Neural progenitor cell (in vitro differentiated cells): ENCODE results near the gene MAGI2. TPM values are rescaled to one million over a fixed set of nuclear protein-coding genes. Genes with fewer than 3 reads are reported as not detected.

Source experiments
- DNase-seq: peaks from one replicate; pipeline ENCODE4 v3.0.0-alpha.2; 2016; ENCODE audit warnings: low spot score
- H2AFZ ChIP-seq: fragments of 200-600 bp; sonication (generic); replicated peaks from 2 replicates; pipeline ENCODE4 v1.6.1; 2016; ENCODE audit warnings: antibody characterized with exemption
- H3F3A ChIP-seq: fragments of 200-600 bp; sonication (generic); 2 replicates; pipeline ENCODE4 v1.6.1; 2016; ENCODE audit warnings: antibody characterized with exemption, low read depth
- H3K27ac ChIP-seq: fragments of 200-600 bp; sonication (generic); 2 replicates; pipeline ENCODE4 v1.5.1; 2016; ENCODE audit warnings: mild to moderate bottlenecking
- H3K27me3 ChIP-seq: fragments of 200-600 bp; sonication (generic); 2 replicates; pipeline ENCODE4 v1.6.1; 2016; ENCODE audit warnings: mild to moderate bottlenecking, moderate library complexity
- H3K36me3 ChIP-seq: fragments of 200-600 bp; sonication (generic); 2 replicates; pipeline ENCODE4 v1.5.1; 2016
- H3K4me1 ChIP-seq: fragments of 200-600 bp; sonication (generic); 2 replicates; pipeline ENCODE4 v1.6.1; 2016; ENCODE audit warnings: mixed run types
- H3K4me2 ChIP-seq: fragments of 200-600 bp; sonication (generic); 2 replicates; pipeline ENCODE4 v1.6.1; 2016
- H3K4me3 ChIP-seq: fragments of 200-600 bp; sonication (generic); 2 replicates; pipeline ENCODE4 v1.5.1; 2016
- H3K79me2 ChIP-seq: fragments of 200-600 bp; sonication (generic); 2 replicates; pipeline ENCODE4 v1.6.1; 2016; ENCODE audit warnings: low read depth
- H3K9ac ChIP-seq: fragments of 200-600 bp; sonication (generic); 2 replicates; pipeline ENCODE4 v1.6.1; 2016
- H3K9me3 ChIP-seq: fragments of 200-600 bp; sonication (generic); 2 replicates; pipeline ENCODE4 v1.5.1; 2016; ENCODE audit warnings: low read depth
- H4K20me1 ChIP-seq: fragments of 200-600 bp; sonication (generic); 2 replicates; pipeline ENCODE4 v1.6.1; 2016; ENCODE audit warnings: low read depth
- H3K27ac Mint-ChIP-seq: 3 replicates; pipeline ENCODE4 v1.8.0; 2021; ENCODE audit warnings: mixed read lengths
- H3K27me3 Mint-ChIP-seq: 2 replicates; pipeline ENCODE4 v1.8.0; 2022; ENCODE audit warnings: low read depth, mild to moderate bottlenecking, inconsistent platforms, moderate library complexity, mixed read lengths; ENCODE audit not compliant: insufficient read depth
- H3K36me3 Mint-ChIP-seq: 3 replicates; pipeline ENCODE4 v1.8.0; 2021; ENCODE audit warnings: mixed read lengths
- H3K4me1 Mint-ChIP-seq: 3 replicates; pipeline ENCODE4 v1.8.0; 2021; ENCODE audit warnings: mixed read lengths
- H3K4me3 Mint-ChIP-seq: 3 replicates; pipeline ENCODE4 v1.8.0; 2021; ENCODE audit warnings: mild to moderate bottlenecking, moderate library complexity, mixed read lengths
- H3K9me3 Mint-ChIP-seq: 3 replicates; pipeline ENCODE4 v1.8.0; 2020; ENCODE audit warnings: mixed read lengths
- CTCF ChIP-seq: fragments of 200-600 bp; sonication (generic); IDR thresholded peaks from 2 replicates; pipeline ENCODE4 v1.5.1; 2017; ENCODE audit warnings: antibody characterized with exemption, mild to moderate bottlenecking
- EZH2 ChIP-seq: fragments of 200-600 bp; sonication (generic); IDR thresholded peaks from 2 replicates; pipeline ENCODE4 v1.6.1; 2017; ENCODE audit warnings: antibody characterized with exemption, mild to moderate bottlenecking, moderate library complexity
- EZH2phosphoT487 ChIP-seq: fragments of 200-600 bp; sonication (generic); IDR thresholded peaks from 2 replicates; pipeline ENCODE4 v1.6.1; 2017; ENCODE audit warnings: antibody characterized with exemption
- total RNA-seq: library from RNA; depleted of rRNA; stranded (reverse); fragments of >200 nt; gene quantifications from 2 replicates; pipeline ENCODE4 v1.2.3, GENCODE V29; 2015; ENCODE audit warnings: low replicate concordance

MAGI2 gene
- total RNA-seq, 1 donor from 2014 or later, result 5.8 TPM

GRCh38 chr7:78684201-78684600 lies 769.3 kb downstream of the MAGI2 start:
- Mint-ChIP-seq H3K4me1 (peaks cover 48% of the 10 kb centered on the region), H3K4me3 (no peak overlapping the region), H3K27me3 (no peaks in the 10 kb centered on the region), H3K9me3 (peaks cover 2% of the 10 kb centered on the region), H3K36me3 (no peaks in the 10 kb centered on the region), H3K27ac (peak overlapping the region; percentile 23)
- Histone ChIP-seq H3K4me1 (peaks cover 19% of the 10 kb centered on the region), H3K4me3 (no peak overlapping the region), H3K4me2 (peak overlapping the region; percentile 7), H3K36me3 (no peaks in the 10 kb centered on the region), H2AFZ (no peak overlapping the region), H4K20me1 (no peaks in the 10 kb centered on the region), H3F3A (no peaks in the 10 kb centered on the region), H3K27me3 (no peaks in the 10 kb centered on the region), H3K9ac (no peak overlapping the region), H3K9me3 (no peaks in the 10 kb centered on the region), H3K79me2 (no peaks in the 10 kb centered on the region), H3K27ac (no peak overlapping the region)
- peak; percentile 20 for DNase-seq
- TF ChIP-seq CTCF (no peak), EZH2phosphoT487 (no peak), EZH2 (no peak)

GRCh38 chr7:78683566-78683965 lies 769.9 kb downstream of the MAGI2 start:
- H3K4me2 ChIP-seq, result no peak overlapping the region
- no peak overlapping the region for H3K4me3 Mint-ChIP-seq
- no peak overlapping the region for H3K27ac Mint-ChIP-seq
- H3K4me1 Mint-ChIP-seq, result peaks cover 45% of the 10 kb centered on the region
- H3K4me3 ChIP-seq, result no peak overlapping the region
- no peaks in the 10 kb centered on the region for H3K36me3 Mint-ChIP-seq
- H3K79me2 ChIP-seq, result no peaks in the 10 kb centered on the region
- no peak overlapping the region for H3K9ac ChIP-seq
- peaks cover 18% of the 10 kb centered on the region for H3K4me1 ChIP-seq
- no peaks in the 10 kb centered on the region for H4K20me1 ChIP-seq
- H3K27ac ChIP-seq, result no peak overlapping the region
- H3K27me3 Mint-ChIP-seq, result no peaks in the 10 kb centered on the region
- no peak overlapping the region for H2AFZ ChIP-seq
- TF ChIP-seq CTCF (no peak), EZH2phosphoT487 (no peak), EZH2 (no peak)
- no peaks in the 10 kb centered on the region for H3K9me3 ChIP-seq
- peaks cover 2% of the 10 kb centered on the region for H3K9me3 Mint-ChIP-seq
- H3K36me3 ChIP-seq, result no peaks in the 10 kb centered on the region
- DNase-seq, result no peak
- no peaks in the 10 kb centered on the region for H3K27me3 ChIP-seq
- no peaks in the 10 kb centered on the region for H3F3A ChIP-seq

GRCh38 chr7:78679112-78679876 lies 774.2 kb downstream of the MAGI2 start:
- no peak for DNase-seq
- Mint-ChIP-seq H3K36me3 (no peaks in the 10 kb centered on the region), H3K4me3 (no peak overlapping the region)

More at GRCh38 chr7:78679112-78679876, 774.2 kb downstream of the MAGI2 start:
- Histone ChIP-seq H3K9me3 (no peaks in the 10 kb centered on the region), H3K9ac (no peak overlapping the region), H3K27ac (no peak overlapping the region), H4K20me1 (no peaks in the 10 kb centered on the region), H3K79me2 (no peaks in the 10 kb centered on the region), H2AFZ (no peak overlapping the region), H3K4me3 (no peak overlapping the region), H3K4me2 (no peak overlapping the region), H3K27me3 (no peaks in the 10 kb centered on the region), H3K4me1 (peaks cover 4% of the 10 kb centered on the region), H3K36me3 (no peaks in the 10 kb centered on the region), H3F3A (no peaks in the 10 kb centered on the region)
- H3K4me1 Mint-ChIP-seq, result peaks cover 12% of the 10 kb centered on the region
- peaks cover 2% of the 10 kb centered on the region for H3K9me3 Mint-ChIP-seq
- no peak for TF ChIP-seq EZH2phosphoT487
- no peak for TF ChIP-seq CTCF
- TF ChIP-seq EZH2, result no peak
- no peak overlapping the region for H3K27ac Mint-ChIP-seq
- no peaks in the 10 kb centered on the region for H3K27me3 Mint-ChIP-seq
